ENCODE results near the gene JOSD1.
A peak's percentile ranks its signal among the peaks of the same experiment; 100 is the strongest.

The JOSD1 gene

DNA sequence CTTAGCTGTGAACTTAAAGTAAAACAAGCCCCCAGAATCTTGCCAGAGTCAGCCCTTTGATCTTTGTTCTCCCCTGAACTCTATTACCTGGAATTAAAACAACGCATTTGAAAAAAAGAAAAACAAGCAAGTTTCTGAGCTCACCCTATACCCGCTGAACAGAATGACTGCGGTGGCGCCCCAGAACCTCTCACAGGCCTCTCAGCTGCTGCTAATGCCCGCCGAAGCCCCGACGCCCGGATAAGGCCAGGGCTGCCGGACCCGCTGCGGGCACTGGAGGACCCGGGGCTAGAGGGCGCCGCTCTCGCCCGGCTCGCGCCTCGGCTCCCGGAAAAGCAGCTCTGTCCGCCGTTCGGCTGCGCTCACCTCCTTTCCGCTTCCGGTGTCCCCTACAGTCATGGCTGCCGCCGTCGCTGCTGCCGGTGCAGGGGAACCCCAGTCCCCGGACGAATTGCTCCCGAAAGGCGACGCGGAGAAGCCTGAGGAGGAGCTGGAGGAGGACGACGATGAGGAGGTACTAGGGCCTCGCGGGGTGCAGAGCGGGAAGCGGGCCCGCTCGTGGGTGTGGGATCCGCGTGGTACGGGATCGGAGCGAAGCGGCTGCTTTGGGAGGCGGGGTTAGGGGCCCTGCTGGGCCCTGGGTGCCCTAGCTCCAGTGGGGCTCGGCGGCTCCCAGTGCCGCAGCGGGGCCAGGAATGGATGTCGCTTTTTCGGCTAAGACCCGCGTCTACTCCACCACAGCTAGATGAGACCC lies 19.0 kb downstream of the JOSD1 start, which contains the start of gene TOMM22:
Gene TOMM22, plus strand, starts transcription at position 376 of the 754 bp plus-strand sequence. Its CDS starts 22 bp downstream, at position 398.
- H3K4me2 ChIP-seq, result peak within 1 kb of the TSS; percentile 85 to 99 (median 98)
- peaks cover 37 to 42% (median 38%) of the 10 kb centered on the region in 11 experiments for H3K36me3 ChIP-seq
- peaks cover 5 to 19% (median 13%) of the 10 kb centered on the region in 10 experiments; a peak in 17 of 20 replicates for H3K4me1 ChIP-seq
- no peak for TF ChIP-seq Cebpa-rat (IDR thresholded peaks at IDR 0.05)
- H3K4me3 ChIP-seq, result peak within 1 kb of the TSS; percentile 83 to 100 (median 90)
- H3K9me3 ChIP-seq (replicated peaks in 1 of 11), result peaks cover 0 to 4% (median 0%) of the 10 kb centered on the region in 11 experiments; a peak in 3 of 22 replicates
- H3K27me3 ChIP-seq, result no peaks in the 10 kb centered on the region
- peak within 1 kb of the TSS; percentile 27 to 92 (median 84) for H3K27ac ChIP-seq
- H3K9ac ChIP-seq, result peak within 1 kb of the TSS; percentile 81 to 96 (median 90)
- H4K20me1 ChIP-seq, result peaks cover 0 to 33% (median 7%) of the 10 kb centered on the region in 11 experiments; a peak in 12 of 22 replicates

DNA sequence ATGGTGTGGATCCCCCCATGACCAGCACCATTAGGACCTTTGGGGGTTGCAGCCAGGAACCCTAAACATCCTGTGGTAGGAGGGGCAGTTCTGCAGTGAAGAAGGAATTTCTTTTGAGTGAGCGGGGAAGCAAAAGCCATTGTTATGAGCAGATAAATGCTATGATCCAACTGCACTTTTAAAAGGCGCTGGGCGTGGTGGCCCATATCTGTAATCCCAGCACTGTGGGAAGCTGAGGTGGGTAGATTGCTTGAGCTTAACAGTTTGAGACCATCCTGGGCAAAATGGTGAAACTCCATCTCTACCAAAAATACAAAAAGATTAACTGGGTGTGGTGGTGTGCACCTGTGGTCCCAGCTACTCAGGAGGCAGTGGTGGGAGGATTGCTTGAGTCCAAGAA lies 24.9 kb downstream of the JOSD1 start:
- H3K27me3 ChIP-seq, result no peaks in the 10 kb centered on the region
- no peak for TF ChIP-seq Cebpa-rat (IDR thresholded peaks at IDR 0.05)
- no peaks in the 10 kb centered on the region; a peak in 1 of 20 replicates for H3K4me1 ChIP-seq
- H3K9me3 ChIP-seq (replicated peaks in 1 of 11), result no peaks in the 10 kb centered on the region
- no peak overlapping the region for H3K4me2 ChIP-seq
- no peak overlapping the region for H3K27ac ChIP-seq
- H4K20me1 ChIP-seq, result no peaks in the 10 kb centered on the region
- H3K4me3 ChIP-seq, result no peak overlapping the region
- H3K36me3 ChIP-seq, result peaks cover 19 to 38% (median 28%) of the 10 kb centered on the region in 11 experiments
- no peak overlapping the region for H3K9ac ChIP-seq

DNA sequence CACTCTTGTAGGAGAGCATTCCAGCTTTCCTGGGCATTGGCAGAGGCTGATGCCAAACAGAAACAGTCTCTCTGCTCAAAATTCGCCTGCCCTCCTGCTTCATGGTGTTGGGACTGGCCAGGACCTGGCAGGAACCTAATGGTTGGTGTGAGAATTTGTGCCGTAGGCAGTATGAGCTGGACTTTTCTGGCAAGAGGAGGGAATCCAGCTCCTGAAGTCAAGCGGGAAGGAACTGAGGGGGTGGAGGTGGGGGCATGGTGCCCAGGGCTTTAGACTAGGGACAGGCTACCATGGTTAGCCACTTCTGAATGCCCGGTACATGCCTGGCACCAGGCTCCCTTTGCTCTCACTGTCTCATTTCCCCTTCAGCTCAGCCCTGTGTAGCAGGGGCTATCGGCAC lies 25.9 kb downstream of the JOSD1 start:
- Histone ChIP-seq H3K4me3 (no peak overlapping the region), H3K27ac (no peak overlapping the region), H3K9me3 (replicated peaks in 1 of 11) (no peaks in the 10 kb centered on the region), H3K4me1 (no peaks in the 10 kb centered on the region), H3K4me2 (no peak overlapping the region), H4K20me1 (no peaks in the 10 kb centered on the region), H3K36me3 (peaks cover 22 to 48% (median 31%) of the 10 kb centered on the region in 11 experiments), H3K27me3 (no peaks in the 10 kb centered on the region), H3K9ac (no peak overlapping the region)
- no peak for TF ChIP-seq Cebpa-rat (IDR thresholded peaks at IDR 0.05)

DNA sequence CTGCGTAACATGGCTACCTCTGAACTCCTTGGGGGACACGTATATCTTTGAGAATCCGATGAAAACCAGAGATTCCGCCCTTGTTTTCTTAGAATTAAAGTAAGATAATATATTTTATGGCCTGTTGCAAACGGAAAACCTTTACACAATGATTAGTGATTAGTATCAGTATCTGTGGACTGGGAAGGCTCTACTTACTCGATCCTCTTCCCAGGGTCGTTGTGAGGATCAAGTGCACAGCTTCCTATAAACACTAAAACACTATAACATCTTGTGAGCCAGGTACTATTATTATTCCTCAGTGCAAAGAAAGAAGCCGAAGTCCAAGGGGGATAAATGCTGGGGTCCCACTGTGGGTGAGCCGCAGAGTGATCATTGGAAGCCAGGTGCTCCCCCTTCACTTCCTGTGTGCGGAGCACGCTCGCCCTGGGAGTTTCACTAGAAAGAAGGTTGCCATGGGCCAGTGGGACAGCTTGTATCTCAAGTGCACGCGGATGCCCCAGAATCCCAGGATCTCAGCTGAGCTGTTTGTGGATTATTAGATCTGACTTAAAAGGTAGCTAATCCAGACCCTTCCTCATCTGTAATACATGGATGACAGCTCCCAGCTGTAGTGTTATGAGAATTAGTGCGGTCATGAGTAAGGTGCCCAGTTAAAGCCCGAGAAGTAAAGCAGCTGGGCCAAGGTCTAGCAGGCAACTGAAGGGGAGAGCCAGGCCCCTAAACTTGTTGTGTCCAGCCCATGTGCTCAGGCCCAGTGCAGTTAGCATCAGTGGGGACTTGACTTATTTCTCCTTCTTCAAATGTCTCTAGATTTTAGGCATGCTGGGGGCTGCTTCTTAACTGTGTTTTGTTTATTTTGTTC lies 43.5 kb downstream of the JOSD1 start:
- peak overlapping the region; percentile 82 to 98 (median 86) for H3K4me3 ChIP-seq

DNA sequence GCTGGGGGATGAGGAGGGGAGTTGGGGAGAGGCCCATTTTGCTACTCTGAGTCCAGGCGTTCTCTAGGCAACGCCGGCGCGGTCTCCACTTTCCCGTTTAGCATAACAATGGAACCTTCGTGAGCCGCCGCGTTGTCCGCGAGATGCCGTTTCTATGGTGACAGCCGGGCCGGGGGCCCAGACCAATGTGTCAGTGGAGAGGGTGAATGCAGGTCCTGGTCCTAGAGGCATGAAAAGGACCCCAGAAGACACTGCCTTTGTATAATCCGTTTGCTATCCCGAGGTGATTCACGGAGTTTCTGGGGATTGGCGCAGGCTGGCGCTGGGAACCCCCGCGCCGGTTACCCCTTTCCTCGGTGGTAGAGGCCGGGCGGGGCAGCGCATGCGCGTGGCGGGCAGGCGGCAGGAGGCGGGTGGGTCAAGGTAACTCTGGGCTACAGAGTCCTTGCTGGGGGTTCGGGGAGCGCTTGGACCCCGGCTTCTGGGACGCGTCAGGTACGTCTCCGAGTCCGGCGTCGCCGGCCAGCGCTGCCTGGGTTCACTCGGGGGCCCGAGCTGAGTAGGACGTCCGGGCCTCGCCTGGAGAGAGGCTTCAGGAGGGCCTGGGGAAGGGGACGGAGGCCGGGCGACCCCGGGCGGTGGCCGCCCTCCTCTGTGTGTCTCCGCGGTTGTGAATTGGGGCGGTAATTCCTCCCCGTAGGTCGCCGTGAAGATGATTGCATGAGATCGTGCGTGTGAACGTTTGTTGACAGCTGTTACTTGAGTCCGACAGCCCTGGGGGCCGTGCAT lies 44.3 kb downstream of the JOSD1 start, which contains the start of the genes CBY1 and FAM227A:
Gene CBY1, plus strand, starts transcription at position 383 of the 789 bp plus-strand sequence. CDS start 11,417 bp downstream, outside the sequence.
Gene FAM227A, minus strand, starts transcription at position 137 of the 789 bp plus-strand sequence. CDS start 6,224 bp downstream, outside the sequence.
- H4K20me1 ChIP-seq, result 0 out of 22 replicates have a peak, but pooled peaks cover 0 to 4% (median 0%) of the 10 kb centered on the region in 11 experiments
- H3K9ac ChIP-seq, result peak within 1 kb of the TSS; percentile 93 to 99 (median 97)
- peak within 1 kb of the TSS; percentile 96 to 99 (median 97) for H3K27ac ChIP-seq
- H3K4me1 ChIP-seq, result peaks cover 11 to 22% (median 17%) of the 10 kb centered on the region in 10 experiments
- peak within 1 kb of the TSS; percentile 90 to 99 (median 96) for H3K4me2 ChIP-seq
- H3K27me3 ChIP-seq, result no peaks in the 10 kb centered on the region
- no peak for TF ChIP-seq Cebpa-rat (IDR thresholded peaks at IDR 0.05)
- peak within 1 kb of the TSS; percentile 82 to 98 (median 86) for H3K4me3 ChIP-seq
- H3K36me3 ChIP-seq, result peaks cover 0 to 6% (median 0%) of the 10 kb centered on the region in 11 experiments; a peak in 5 of 22 replicates
- no peaks in the 10 kb centered on the region for H3K9me3 ChIP-seq (replicated peaks in 1 of 11)

More for the DNA sequence above, 43.5 kb downstream of the JOSD1 start:
- Histone ChIP-seq H3K9ac (peak overlapping the region; percentile 93 to 99 (median 97)), H3K4me1 (peaks cover 11 to 22% (median 17%) of the 10 kb centered on the region in 10 experiments), H3K9me3 (replicated peaks in 1 of 11) (no peaks in the 10 kb centered on the region), H3K4me2 (peak overlapping the region; percentile 90 to 99 (median 96)), H4K20me1 (0 out of 22 replicates have a peak, but pooled peaks cover 0 to 4% (median 0%) of the 10 kb centered on the region in 11 experiments), H3K36me3 (peaks cover 0 to 11% (median 6%) of the 10 kb centered on the region in 11 experiments; a peak in 11 of 22 replicates), H3K27me3 (no peaks in the 10 kb centered on the region), H3K27ac (peak overlapping the region; percentile 96 to 99 (median 97); a peak in 21 of 22 replicates)
- no peak for TF ChIP-seq Cebpa-rat (IDR thresholded peaks at IDR 0.05)

DNA sequence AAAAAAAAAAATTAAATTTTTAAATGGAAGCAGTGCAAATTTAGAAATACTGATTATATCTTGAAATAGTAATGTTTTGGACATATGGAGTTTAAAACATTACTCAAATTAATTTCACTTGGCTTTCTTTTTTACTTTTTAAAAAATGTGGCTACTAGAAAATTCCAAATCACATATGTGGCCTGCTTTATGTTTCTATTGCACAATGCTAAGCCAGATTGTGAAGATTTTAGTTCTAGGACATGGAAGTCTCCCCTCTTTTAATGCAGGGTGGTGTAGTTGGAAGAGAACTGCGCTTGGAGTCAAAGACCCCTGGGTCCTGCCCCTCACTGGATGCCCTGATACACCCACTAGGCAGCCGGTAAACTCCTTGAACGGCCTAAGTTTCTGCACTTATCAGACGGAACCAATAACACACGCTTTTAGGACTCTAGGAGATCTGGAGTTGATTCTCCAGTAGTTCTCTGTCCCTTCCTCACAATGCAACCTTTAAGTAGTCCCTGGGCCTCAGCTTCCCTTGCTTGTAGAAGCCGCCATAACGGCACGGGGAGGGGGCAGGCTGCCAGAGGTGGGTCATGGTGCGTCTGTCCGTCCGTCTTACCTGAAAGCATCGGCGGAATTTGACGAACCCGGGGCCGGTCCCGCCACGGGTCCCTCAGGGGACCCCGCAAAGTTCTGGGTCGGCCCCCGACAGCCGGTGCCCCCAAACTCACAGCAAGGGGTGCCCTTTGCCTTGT lies 45.1 kb downstream of the JOSD1 start:
- Histone ChIP-seq H3K27me3 (no peaks in the 10 kb centered on the region), H3K9ac (peak overlapping the region; percentile 93 to 99 (median 97)), H4K20me1 (0 out of 22 replicates have a peak, but pooled peaks cover 0 to 4% (median 0%) of the 10 kb centered on the region in 11 experiments), H3K36me3 (peaks cover 0 to under 1% (median 0%) of the 10 kb centered on the region in 11 experiments; a peak in 1 of 22 replicates), H3K4me3 (peak overlapping the region; percentile 82 to 98 (median 86)), H3K9me3 (replicated peaks in 1 of 11) (no peaks in the 10 kb centered on the region), H3K4me2 (peak overlapping the region; percentile 90 to 99 (median 96)), H3K27ac (peak overlapping the region; percentile 96 to 99 (median 97); a peak in 21 of 22 replicates), H3K4me1 (peaks cover 11 to 22% (median 17%) of the 10 kb centered on the region in 10 experiments)
- TF ChIP-seq Cebpa-rat (IDR thresholded peaks at IDR 0.05), result no peak

DNA sequence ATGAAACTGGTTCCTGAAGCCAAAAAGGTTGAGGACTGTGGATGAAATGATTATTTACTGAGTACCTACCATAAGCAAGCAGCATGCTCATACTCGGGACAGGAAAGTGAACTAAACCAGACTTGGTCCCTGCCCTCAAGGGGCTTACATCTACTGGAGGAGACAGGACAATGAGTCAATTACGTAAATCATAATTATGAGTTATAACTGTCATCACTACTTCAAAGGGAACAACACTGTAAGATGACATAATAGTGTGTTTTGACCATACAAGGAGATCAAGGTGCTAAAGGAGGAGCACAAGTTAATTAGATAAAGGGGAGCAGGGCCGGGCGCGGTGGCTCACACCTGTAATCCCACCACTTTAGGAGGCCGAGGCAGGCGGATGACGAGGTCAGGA lies 47.0 kb downstream of the JOSD1 start:
- Histone ChIP-seq H3K36me3 (no peaks in the 10 kb centered on the region), H3K4me2 (no peak overlapping the region), H3K27ac (no peak overlapping the region), H3K9ac (no peak overlapping the region), H4K20me1 (0 out of 22 replicates have a peak, but pooled peaks cover 0 to 4% (median 0%) of the 10 kb centered on the region in 11 experiments), H3K27me3 (no peaks in the 10 kb centered on the region), H3K4me1 (peaks cover 11 to 22% (median 17%) of the 10 kb centered on the region in 10 experiments), H3K9me3 (replicated peaks in 1 of 11) (no peaks in the 10 kb centered on the region), H3K4me3 (no peak overlapping the region)
- TF ChIP-seq Cebpa-rat (IDR thresholded peaks at IDR 0.05), result no peak

All from BLaER1 treated with 17β-estradiol and CSF1 and Interleukin-3, amounts not matched to agents 10 nM and 100 nM (cell line).